ENCODE measurements around the gene CENPU.

- no peak for TF ChIP-seq CTCF (IDR thresholded peaks at IDR 0.05; ENCODE audit: low read depth, low read length)
- no peak for TF ChIP-seq MAX (IDR thresholded peaks at IDR 0.05; ENCODE audit: low read depth, low read length)
- TF ChIP-seq POLR2A (IDR thresholded peaks at IDR 0.05; ENCODE audit: extremely low read depth, insufficient read length) = no peak
Measured at GRCh38 chr4:184756399-184756798, 22.5 kb upstream of the CENPU start.

Measured in NB4 (cell line).